Trophoblast cell (in vitro differentiated cells and primary cell): ENCODE data around the gene EGLN2.
"Not testable (repeated sequence)": the region's sequence is repeated elsewhere in the genome, so short reads cannot be mapped to it uniquely, and the experiment has no call there.

Experiments used
- DNase-seq, 2 donors: peaks; one replicate each; pipeline ENCODE4 v3.0.0-alpha.2; 2016
- H2AFZ ChIP-seq: 2 replicates; pipeline ENCODE4 v1.6.1; 2013; ENCODE audit warnings: low read length, moderate library complexity, mild to moderate bottlenecking; ENCODE audit not compliant: insufficient read depth, poor library complexity
- H2AK5ac ChIP-seq: 2 replicates; pipeline ENCODE4 v1.6.1; 2013; ENCODE audit warnings: mild to moderate bottlenecking, low read length
- H2BK120ac ChIP-seq: 2 replicates; pipeline ENCODE4 v1.6.1; 2013; ENCODE audit warnings: low read length, mild to moderate bottlenecking, moderate library complexity; ENCODE audit not compliant: insufficient read depth, poor library complexity
- H2BK12ac ChIP-seq: 2 replicates; pipeline ENCODE4 v1.6.1; 2013; ENCODE audit warnings: mild to moderate bottlenecking, low read length, moderate library complexity
- H2BK5ac ChIP-seq: 2 replicates; pipeline ENCODE4 v1.6.1; 2013; ENCODE audit warnings: low read length, low read depth, moderate library complexity, mild to moderate bottlenecking; ENCODE audit not compliant: poor library complexity
- H3K14ac ChIP-seq: 2 replicates; pipeline ENCODE4 v1.6.1; 2013; ENCODE audit warnings: mild to moderate bottlenecking, low read length
- H3K18ac ChIP-seq: 2 replicates; pipeline ENCODE4 v1.6.1; 2013; ENCODE audit warnings: mild to moderate bottlenecking, low read length
- H3K23ac ChIP-seq: 2 replicates; pipeline ENCODE4 v1.6.1; 2013; ENCODE audit warnings: low read length
- H3K27ac ChIP-seq: 2 replicates; pipeline ENCODE4 v1.5.1; 2013; ENCODE audit warnings: low read depth, mild to moderate bottlenecking, inconsistent platforms, low read length, moderate library complexity
- H3K27me3 ChIP-seq: 2 replicates; pipeline ENCODE4 v1.6.1; 2013; ENCODE audit warnings: inconsistent platforms, mild to moderate bottlenecking, low read length, moderate library complexity; ENCODE audit not compliant: insufficient read depth
- H3K36me3 ChIP-seq, 2 experiments: 1 replicate in 1 of 2; 2 replicates in 1 of 2; pipeline ENCODE4 v1.6.1; 2013; ENCODE audit warnings: low read length in 2 of 2, mild to moderate bottlenecking in 2 of 2, moderate library complexity in 1 of 2; ENCODE audit not compliant: insufficient read depth in 2 of 2, control insufficient read depth in 1 of 2
- H3K4ac ChIP-seq: 2 replicates; pipeline ENCODE4 v1.6.1; 2013; ENCODE audit warnings: low read depth, mild to moderate bottlenecking, low read length, moderate library complexity
- H3K4me1 ChIP-seq, 2 experiments: 1 replicate in 1 of 2; 2 replicates in 1 of 2; pipeline ENCODE4 v1.6.1; 2013; ENCODE audit warnings: low read length in 2 of 2, mild to moderate bottlenecking in 2 of 2, moderate library complexity in 1 of 2; ENCODE audit not compliant: insufficient read depth in 2 of 2, control insufficient read depth in 1 of 2
- H3K4me2 ChIP-seq: 2 replicates; pipeline ENCODE4 v1.6.1; 2013; ENCODE audit warnings: inconsistent platforms, mild to moderate bottlenecking, low read length, moderate library complexity
- H3K4me3 ChIP-seq: 2 replicates; pipeline ENCODE4 v1.5.1; 2013; ENCODE audit warnings: mild to moderate bottlenecking, low read depth, low read length, inconsistent platforms
- H3K79me1 ChIP-seq: one replicate; pipeline ENCODE4 v1.6.1; 2013; ENCODE audit warnings: low read length
- H3K79me2 ChIP-seq: 2 replicates; pipeline ENCODE4 v1.6.1; 2013; ENCODE audit warnings: low read length, mild to moderate bottlenecking; ENCODE audit not compliant: control insufficient read depth, insufficient read depth, poor library complexity
- H3K9ac ChIP-seq: 2 replicates; pipeline ENCODE4 v1.6.1; 2013; ENCODE audit warnings: mild to moderate bottlenecking, low read length
- H3K9me3 ChIP-seq: 2 replicates; pipeline ENCODE4 v1.6.1; 2013; ENCODE audit warnings: low read depth, mild to moderate bottlenecking, control low read depth, inconsistent platforms, low read length; ENCODE audit not compliant: insufficient read depth
- H4K12ac ChIP-seq: 2 replicates; pipeline ENCODE4 v1.6.1; 2013; ENCODE audit warnings: low read depth, mild to moderate bottlenecking, low read length, moderate library complexity
- H4K8ac ChIP-seq: 2 replicates; pipeline ENCODE4 v1.6.1; 2013; ENCODE audit warnings: low read depth, mild to moderate bottlenecking, low read length, moderate library complexity
- H4K91ac ChIP-seq: one replicate; pipeline ENCODE4 v1.6.1; 2013; ENCODE audit warnings: low read depth, mild to moderate bottlenecking, low read length, moderate library complexity
- WGBS: extraction: QIAGEN DNeasy Blood & Tissue Kit; methylation state at CpG from one replicate; pipeline ENCODE4 v1.1.7; 2013; ENCODE audit warnings: missing lambda C conversion rate; ENCODE audit not compliant: insufficient read length, insufficient coverage; ENCODE audit errors: extremely low coverage; 5-methylcytosine and 5-hydroxymethylcytosine counted together

EGLN2 gene

DNA sequence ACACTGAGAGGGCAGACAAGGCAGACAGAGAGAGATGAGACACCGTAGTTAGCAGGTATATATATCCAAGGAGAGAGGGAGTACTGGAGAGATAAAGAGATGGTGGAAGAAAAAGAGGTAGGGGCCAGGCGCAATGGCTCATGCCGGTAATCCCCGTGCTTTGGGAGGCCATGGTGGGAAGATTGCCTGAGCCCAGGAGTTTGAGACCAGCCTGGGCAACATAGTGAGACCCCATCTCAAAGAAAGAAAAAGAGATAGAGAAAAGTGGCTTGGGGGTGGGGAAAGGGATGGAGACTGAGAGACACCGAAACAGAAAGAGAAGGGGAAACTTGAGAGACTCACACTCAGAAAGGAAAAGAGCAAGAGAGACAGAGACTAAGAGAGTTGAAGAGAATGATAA is 18.4 kb upstream of the EGLN2 start:
- no peak overlapping the region for H2BK5ac ChIP-seq
- H3K79me1 ChIP-seq: peaks cover 15% of the 10 kb centered on the region
- no peak overlapping the region for H2BK12ac ChIP-seq
- H2AK5ac ChIP-seq: no peak overlapping the region
- no peak overlapping the region for H2BK120ac ChIP-seq
- no peak overlapping the region for H4K8ac ChIP-seq
- H4K12ac ChIP-seq: no peak overlapping the region
- H3K18ac ChIP-seq: no peak overlapping the region
- H3K27ac ChIP-seq: no peak overlapping the region
- DNase-seq: no peak
- H3K4me2 ChIP-seq: no peak overlapping the region
- H3K27me3 ChIP-seq: no peaks in the 10 kb centered on the region
- no peak overlapping the region for H3K14ac ChIP-seq
- H3K9ac ChIP-seq: no peak overlapping the region
- H3K9me3 ChIP-seq: no peaks in the 10 kb centered on the region
- peaks cover 5 to 7% of the 10 kb centered on the region in 2 experiments for H3K4me1 ChIP-seq
- H2AFZ ChIP-seq: no peak overlapping the region
- no peak overlapping the region for H3K4me3 ChIP-seq
- peaks cover 2% of the 10 kb centered on the region for H3K79me2 ChIP-seq
- no peak overlapping the region for H4K91ac ChIP-seq
- no CpG with 5 or more reads among the region's 5 CpGs for WGBS
- H3K23ac ChIP-seq: no peak overlapping the region
- H3K36me3 ChIP-seq: peaks cover 5 to 7% of the 10 kb centered on the region in 2 experiments
- no peak overlapping the region for H3K4ac ChIP-seq

DNA sequence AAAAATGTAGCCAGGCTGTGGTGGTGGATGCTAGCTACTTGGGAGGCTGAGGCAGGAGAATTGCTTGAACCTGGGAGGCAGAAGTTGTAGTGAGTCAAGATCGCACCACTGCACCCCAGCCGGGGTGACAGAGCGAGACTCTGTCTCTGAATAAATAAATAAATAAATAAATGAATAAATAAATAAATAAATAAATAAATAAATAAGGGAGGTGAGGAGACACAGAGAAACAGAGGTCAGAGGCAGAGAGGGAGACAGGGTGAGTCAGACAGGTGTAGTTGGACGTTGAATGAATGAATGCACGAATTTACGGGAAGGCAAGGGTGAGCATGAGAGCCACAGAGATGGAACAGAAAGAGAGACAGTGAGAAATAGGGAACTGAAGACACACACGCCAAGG is 17.9 kb upstream of the EGLN2 start:
- no peak overlapping the region for H3K4me2 ChIP-seq
- H2AFZ ChIP-seq: no peak overlapping the region
- H3K18ac ChIP-seq: no peak overlapping the region
- H4K91ac ChIP-seq: no peak overlapping the region
- no peak overlapping the region for H3K14ac ChIP-seq
- H4K12ac ChIP-seq: no peak overlapping the region
- H3K4me1 ChIP-seq: peaks cover 4 to 5% of the 10 kb centered on the region in 2 experiments
- no peak overlapping the region for H4K8ac ChIP-seq
- no peak for DNase-seq
- H3K4ac ChIP-seq: no peak overlapping the region
- H2BK120ac ChIP-seq: no peak overlapping the region
- no peak overlapping the region for H2AK5ac ChIP-seq
- no peak overlapping the region for H2BK5ac ChIP-seq
- H3K23ac ChIP-seq: no peak overlapping the region
- H3K27me3 ChIP-seq: no peaks in the 10 kb centered on the region
- H3K79me2 ChIP-seq: peaks cover 2% of the 10 kb centered on the region
- no peak overlapping the region for H2BK12ac ChIP-seq
- peaks cover 13% of the 10 kb centered on the region for H3K79me1 ChIP-seq
- no CpG with 5 or more reads among the region's 7 CpGs for WGBS
- H3K4me3 ChIP-seq: no peak overlapping the region
- H3K9ac ChIP-seq: no peak overlapping the region
- H3K9me3 ChIP-seq: no peaks in the 10 kb centered on the region
- no peak overlapping the region for H3K27ac ChIP-seq
- peaks cover 5 to 7% of the 10 kb centered on the region in 2 experiments for H3K36me3 ChIP-seq

DNA sequence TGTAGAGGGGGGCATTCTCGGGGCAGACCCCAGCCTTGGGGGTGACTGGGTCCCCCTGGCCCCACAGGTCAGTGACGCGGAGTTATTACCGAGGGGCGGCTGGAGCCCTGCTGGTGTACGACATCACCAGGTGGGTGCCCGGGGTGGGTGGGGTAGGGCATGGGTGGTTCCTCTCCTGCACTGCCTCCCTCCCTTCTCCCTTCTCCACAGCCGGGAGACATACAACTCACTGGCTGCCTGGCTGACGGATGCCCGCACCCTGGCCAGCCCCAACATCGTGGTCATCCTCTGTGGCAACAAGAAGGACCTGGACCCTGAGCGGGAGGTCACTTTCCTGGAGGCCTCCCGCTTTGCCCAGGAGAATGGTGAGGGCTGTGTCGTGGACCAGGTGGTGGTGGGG is 15.3 kb upstream of the EGLN2 start:
- Histone ChIP-seq H3K4ac (no peak overlapping the region), H3K14ac (no peak overlapping the region), H4K12ac (no peak overlapping the region), H4K91ac (no peak overlapping the region), H2AK5ac (no peak overlapping the region), H3K36me3 (peaks cover 10 to 12% of the 10 kb centered on the region in 2 experiments), H2AFZ (no peak overlapping the region), H2BK12ac (no peak overlapping the region), H3K4me1 (no peaks in the 10 kb centered on the region), H3K4me3 (no peak overlapping the region), H3K4me2 (no peak overlapping the region), H2BK120ac (no peak overlapping the region), H3K23ac (no peak overlapping the region), H3K27ac (no peak overlapping the region), H3K9ac (no peak overlapping the region), H3K79me2 (no peaks in the 10 kb centered on the region), H2BK5ac (no peak overlapping the region), H3K27me3 (no peaks in the 10 kb centered on the region), H3K79me1 (peaks cover 2% of the 10 kb centered on the region), H4K8ac (no peak overlapping the region), H3K18ac (no peak overlapping the region), H3K9me3 (no peaks in the 10 kb centered on the region)
- WGBS: no CpG with 5 or more reads among the region's 14 CpGs
- DNase-seq: no peak

DNA sequence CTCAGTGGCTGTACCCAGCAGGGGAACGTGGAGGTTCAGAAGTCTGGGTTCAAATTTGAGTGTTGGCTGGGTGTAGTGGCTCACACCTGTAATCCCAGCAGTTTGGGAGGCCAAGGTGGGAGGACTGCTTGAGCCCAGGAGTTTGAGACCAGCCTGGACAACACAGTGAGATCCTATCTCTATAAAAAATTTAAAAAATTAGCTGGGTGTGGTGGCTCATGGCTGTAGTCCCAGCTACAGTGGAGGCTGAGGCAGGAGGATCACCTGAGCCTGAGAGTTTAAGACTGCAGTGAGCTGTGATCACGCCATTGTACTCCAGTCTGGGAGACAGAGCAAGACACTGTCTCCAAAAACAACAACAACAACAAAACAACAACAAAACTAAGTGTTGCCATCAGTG is 14.8 kb upstream of the EGLN2 start:
- H3K18ac ChIP-seq, H3K23ac ChIP-seq, H3K4ac ChIP-seq, H3K27me3 ChIP-seq, H3K4me3 ChIP-seq, H2AK5ac ChIP-seq, H2BK12ac ChIP-seq, H2AFZ ChIP-seq, H4K91ac ChIP-seq, H3K79me2 ChIP-seq, H4K8ac ChIP-seq, H2BK120ac ChIP-seq, H3K79me1 ChIP-seq, H3K27ac ChIP-seq, H4K12ac ChIP-seq, H3K9me3 ChIP-seq, H3K4me1 ChIP-seq, H3K4me2 ChIP-seq, H3K14ac ChIP-seq, H3K9ac ChIP-seq, H2BK5ac ChIP-seq: not testable (repeated sequence)
- H3K36me3 ChIP-seq: peaks cover 10 to 12% of the 10 kb centered on the region in 2 experiments
- DNase-seq: peak; percentile 45 to 67
- no CpG with 5 or more reads among the region's 2 CpGs for WGBS
